Kidney capillary endothelial cell (primary cell): ENCODE data around the gene GREB1L.

ENCODE experiments used
- DNase-seq: peaks from one replicate; pipeline ENCODE4 v3.0.0-alpha.2; 2018; ENCODE audit warnings: low spot score

The GREB1L gene

DNA sequence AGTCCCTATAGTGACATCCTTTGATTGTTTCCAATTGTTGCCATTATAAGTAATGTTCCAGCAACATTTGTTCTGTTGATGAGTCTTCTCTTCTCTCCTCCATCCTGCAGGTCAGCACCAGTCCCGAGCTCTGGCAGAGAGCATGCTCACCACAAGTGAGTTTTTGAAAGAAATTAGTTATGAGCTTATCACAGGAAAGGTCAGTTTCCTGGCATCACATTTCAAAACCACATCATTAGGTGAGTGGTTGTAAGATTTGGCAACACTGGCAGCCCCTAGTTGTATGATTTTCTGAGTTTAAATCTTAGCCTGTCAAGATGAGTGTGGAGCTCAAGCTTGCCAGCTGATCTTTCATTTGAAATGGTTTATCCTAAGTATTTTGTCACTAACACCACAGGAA, 208.9 kb downstream of the GREB1L start:
- no peak for DNase-seq

DNA sequence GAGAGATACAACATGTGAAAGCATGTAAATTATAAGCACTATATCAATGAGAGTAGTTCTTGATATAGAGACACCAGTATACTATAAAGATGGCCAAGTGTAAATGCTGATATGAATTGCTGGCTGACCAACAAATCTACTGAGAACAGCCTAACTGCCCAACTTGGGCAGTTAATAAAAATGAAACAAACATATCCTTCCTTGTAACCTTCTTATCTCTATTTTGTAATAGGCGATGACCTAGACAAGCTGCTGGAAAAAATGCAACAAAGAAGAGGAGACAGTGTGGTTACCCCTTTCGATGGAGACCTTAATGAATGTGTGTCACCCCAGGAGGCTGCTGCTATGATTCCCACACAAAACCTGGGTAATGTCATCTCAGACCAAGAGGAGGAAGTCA, 209.8 kb downstream of the GREB1L start:
- DNase-seq, result no peak

DNA sequence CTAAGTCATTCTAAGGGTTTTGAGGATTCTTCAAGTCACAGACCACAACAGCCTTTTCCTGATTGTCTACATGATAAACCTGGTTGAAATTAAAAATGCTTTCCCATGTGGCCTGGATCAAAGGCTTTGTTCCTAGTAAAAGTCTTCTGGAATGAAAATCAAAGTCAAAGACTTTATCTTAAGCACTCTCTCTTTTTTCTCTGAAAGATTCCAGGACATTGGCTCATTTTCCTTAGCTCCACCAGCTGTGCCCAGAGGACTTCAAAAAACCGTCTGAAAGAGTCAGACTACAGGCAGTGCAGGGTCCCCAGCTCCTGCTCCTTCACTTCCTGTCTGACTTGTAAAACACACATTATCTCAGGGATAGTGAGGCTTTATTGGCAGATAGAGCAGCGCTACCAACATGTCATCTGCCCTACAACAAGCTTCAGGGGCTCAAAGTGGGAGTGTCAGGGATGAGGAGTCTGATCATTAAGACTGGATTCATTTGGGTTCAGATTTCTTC, 210.3 kb downstream of the GREB1L start:
- DNase-seq, result no peak

DNA sequence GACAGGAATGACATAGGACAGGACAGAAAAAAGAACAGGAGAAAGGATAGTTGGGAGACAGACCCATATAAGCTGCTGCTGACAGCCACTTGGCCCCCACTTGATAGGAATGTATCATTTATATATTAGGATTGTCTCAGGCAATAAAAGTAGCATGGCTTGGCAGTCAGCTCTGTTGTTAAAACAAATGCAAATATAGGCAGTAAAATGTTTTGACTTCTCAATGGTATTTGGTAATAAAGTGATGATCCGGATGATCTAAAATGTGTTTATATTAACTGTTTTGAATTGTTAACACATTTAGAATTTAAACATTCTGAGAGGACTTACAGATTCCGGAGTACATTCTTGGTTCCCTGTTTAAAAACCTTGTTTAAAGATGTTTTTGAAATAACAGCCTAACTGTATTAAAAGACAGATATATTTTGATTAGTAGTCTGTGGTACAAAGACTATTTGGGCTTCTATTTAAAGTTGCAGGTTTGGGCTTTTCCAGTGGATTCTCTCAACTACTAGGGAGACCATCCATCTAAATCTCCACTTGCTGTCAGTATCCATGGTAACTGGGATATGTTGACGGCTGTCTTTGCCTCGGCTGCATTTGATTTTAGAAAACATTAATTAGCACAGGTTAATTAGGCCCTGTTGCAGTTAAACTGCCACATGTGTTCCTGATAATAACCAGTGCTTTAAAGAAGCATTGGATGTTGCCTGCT, 210.9 kb downstream of the GREB1L start:
- no peak for DNase-seq

DNA sequence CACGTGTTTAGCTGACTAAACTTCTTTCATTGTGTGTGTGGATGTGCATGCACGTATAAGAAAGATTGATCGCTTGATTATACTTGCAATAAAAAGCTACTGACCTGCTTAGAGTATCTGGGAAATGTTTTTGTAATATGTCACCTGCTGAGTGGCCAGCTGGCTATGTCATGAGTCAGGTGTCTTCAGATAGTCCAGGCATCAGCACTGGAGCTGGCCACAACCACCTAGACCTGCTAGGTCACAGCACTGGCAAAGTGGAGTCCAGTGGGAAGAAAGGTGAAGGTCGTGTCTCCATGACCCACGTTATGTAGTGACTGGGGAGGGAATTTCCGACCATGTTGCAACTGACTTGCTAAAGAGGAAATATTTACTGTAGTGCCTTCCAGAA, 211.5 kb downstream of the GREB1L start:
- DNase-seq, result no peak

DNA sequence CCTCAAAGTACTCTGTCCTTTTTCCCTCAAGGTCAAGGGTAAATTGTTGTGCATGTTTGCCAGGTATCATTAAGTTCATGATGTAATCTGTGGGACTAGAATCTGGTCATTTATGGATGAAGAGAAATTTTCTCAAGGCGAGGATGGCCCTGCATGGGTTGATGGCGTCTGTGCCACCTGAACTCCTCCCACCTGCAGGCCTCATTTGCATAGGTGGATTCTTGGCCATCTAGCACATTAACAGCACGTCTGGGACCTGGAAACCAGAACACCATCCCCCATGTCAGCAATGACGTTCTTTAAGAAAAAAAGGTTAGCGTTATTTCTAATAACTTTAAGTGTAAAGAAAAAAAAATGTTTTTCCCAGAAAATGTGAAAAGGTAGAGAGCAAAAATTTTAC, 212.7 kb downstream of the GREB1L start:
- DNase-seq, result no peak

DNA sequence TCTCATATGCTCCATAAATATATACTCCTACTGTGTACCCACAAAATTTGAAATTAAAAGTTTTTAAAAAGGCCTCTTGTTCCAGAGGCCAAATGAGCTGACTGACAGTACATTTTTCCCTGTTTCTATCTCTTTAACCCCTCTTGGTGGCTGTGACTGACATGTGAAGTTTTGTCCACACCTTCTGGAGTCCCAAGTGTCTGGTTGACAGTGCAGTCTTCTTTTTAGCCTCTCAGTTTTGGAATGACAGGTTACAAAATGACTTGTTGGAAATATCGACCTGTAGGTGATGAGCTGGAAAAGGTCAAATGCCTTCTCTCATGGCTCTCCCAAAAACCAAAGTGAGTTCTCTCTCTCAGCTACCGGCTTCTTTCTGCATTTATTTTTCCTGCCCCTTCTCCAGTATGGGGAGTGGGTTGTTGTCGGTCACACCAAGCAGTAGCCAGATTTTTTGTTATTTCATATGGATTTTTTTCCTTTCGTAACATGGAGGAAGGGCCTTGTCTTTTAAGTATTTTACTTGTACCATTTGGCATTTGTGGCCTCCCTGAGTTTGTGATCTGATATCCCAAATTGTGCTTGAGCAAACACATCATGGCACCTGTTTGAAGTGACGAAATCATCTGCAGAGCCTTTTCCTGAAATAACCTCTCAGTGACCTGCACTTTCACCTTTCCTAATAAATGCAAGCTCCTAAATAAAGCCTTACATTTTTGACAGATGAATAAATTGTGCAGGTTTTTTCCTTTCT, 214.6 kb downstream of the GREB1L start:
- DNase-seq, result no peak

DNA sequence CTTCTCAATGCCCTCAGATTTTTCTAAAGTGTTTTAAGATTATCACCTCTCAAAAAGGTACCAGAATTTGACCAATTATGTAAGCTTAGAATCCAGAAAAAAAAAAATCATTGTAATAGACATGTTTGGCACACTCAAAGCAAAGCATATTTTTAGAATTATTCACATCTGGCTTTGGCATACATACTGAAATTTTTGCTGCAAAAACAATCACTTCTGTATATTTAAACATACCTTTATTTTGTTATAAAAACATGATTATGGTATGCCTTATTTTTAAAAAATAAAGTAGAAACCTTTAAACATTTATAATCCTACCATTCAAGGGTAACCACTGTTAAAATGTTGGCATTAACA, 215.1 kb downstream of the GREB1L start:
- DNase-seq, result no peak

DNA sequence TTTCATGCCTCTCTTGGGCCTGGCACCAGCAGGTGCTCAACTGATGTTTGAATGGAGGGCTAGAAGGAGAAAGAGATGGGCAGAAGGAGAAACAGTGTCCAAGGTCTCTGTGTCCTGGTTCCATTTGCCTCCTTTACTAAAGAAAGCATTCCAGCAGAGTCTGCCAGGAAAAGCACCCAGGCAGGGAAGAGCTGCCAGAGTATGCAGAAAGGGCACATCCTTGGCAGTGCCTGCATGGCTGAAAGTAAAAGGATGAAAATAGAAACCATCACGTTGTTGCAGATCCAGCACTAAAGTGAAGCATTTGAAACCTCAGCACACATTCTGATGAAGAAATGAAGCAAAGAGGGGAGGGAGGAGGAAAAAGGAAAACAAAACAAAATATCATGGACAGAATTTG, 216.3 kb downstream of the GREB1L start:
- DNase-seq, result no peak

DNA sequence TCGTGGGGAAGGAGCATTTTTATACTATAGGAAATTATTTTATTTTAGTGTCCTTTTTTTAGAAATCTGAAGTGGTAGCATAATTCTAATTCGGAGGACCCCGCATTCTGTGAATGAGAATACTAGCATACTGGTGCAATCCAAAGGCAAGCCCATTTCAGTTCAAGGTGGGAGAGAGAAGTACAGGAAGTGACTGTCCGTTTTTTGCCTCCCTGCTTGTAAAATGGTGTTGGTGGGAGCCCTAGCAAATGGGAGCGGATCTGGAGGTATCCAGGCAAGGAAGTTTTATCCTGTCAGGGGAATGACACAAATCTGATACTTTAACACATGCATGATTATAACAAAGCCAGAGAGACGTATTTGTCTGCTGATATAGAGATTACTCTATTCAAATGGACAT, 216.8 kb downstream of the GREB1L start:
- no peak for DNase-seq

DNA sequence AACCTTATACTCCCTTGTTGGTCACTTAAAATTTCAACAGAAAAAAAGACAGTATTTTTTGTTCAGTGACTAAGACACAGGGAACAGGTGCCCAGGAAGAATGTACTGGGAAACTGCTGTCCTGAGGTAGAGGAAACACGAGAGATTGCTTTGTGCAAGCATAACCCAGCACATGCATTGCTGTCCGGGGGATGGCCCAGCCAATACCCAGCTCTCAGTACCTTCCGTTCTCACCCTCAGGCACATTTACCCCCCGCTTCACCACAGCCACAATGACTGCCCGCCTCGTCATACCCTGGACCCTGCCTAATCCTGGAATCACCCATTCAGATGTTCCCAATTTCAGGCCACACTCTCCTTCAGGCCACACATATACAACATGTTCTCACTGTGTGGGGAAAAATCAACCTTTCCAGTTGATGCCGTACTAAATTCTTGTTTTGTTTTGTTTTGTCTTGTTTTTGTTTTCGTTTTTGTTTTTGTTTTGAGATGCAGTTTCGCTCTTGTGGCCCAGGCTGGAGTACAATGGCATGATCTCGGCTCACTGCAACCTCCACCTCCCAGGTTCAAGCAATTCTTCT, 217.8 kb downstream of the GREB1L start:
- DNase-seq, result no peak

DNA sequence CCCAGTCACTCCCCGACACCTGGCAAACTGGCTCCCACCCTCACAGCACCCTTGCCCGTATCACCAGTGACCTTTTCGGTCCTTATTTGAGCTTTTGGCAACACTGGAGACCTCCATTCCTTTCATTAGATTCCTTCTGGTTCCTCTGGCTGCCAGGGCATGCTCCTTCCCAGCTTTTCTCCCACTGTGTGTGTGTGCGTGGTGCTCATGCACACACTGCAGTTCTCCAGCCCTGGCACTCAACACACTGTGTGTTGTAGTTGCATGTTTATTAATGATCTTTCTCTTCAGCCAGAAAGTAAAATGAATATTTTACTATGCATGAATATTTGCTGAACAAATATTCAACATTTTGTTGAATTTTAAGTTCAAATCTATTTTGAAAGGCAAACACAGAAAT, 219.4 kb downstream of the GREB1L start:
- DNase-seq, result no peak

DNA sequence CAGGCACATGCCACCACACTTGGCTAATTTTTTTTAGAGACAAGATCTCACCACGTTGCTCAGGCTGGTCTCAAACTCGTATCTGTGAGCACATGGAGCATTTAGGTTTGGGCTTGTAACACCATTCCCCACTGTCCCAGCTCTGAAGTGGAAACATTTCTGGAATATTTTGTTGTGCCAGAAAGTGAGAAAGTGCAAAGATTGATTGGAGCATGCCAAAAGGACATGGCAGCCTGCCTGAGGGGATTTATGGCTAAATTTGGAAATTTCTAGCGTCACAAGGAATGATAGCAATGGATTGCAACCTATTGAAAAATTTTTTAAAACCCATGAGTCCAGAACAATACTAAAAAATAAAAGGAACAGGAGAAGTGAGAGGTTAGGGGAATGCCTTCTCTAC, 221.7 kb downstream of the GREB1L start:
- no peak for DNase-seq

DNA sequence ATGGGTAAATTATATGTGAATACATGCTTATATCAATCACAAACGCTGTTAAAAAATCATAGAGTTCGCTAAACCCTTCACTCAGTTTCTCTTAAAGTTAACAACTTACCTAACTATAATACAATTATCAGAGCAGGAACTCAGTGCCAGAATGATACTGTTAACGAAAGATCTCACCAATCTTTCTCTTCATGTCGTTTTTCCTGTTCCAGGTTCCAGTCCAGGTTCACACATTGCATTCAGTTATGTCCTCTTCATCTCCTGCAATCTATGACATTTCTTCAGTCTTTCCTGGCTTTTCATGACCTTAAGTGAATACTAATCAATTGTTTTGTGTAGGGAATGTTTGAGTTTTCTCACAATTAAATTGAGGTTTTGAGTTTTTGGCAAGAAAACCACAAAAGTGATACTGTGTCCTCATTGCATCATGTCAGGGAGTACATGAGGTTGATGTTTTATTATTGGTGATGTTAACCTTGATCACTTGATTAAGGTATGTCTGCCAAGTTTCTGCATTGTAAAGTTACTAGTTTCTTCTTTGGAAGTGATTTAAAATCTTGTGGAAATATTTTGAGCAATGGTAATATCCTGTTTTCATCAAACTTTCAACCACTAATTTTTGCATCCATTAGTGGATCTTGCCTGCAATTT, 226.6 kb downstream of the GREB1L start:
- no peak for DNase-seq

DNA sequence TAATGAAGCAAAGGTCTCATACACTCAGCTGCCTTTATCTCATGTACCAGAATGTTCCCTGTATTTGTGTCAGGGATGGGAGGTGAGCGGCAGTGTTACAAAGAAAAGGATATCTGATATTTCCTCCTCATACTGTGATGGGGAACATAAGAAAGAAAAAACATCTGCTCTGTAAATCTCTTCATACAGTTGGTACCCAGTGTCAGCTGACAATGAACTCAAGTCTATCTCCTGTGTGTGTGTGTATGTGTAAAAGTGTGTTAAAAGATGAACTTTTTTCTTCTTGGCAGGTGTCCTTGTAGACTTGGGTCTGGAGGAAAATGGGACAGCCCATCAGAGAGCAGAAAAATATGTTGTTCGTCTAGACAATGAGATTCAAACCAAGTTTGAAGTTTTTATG, 230.7 kb downstream of the GREB1L start:
- no peak for DNase-seq

DNA sequence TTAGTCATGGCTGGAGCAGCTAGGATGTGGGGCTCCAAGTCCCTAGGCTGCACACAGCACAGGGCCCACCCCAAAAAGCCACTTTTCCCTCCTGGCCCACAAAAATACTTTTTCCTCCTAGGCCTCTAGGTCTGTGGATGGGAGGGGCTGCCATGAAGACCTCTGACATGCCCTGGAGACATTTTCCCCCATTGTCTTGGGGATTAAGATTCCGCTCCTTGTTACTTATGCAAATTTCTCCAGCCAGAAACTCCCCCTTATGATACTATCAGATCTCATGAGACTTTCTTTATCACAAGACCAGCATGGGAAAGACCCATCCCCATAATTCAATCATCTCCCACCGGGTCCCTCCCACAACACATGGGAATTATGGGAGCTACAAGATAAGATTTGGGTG, 232.6 kb downstream of the GREB1L start:
- DNase-seq, result no peak

DNA sequence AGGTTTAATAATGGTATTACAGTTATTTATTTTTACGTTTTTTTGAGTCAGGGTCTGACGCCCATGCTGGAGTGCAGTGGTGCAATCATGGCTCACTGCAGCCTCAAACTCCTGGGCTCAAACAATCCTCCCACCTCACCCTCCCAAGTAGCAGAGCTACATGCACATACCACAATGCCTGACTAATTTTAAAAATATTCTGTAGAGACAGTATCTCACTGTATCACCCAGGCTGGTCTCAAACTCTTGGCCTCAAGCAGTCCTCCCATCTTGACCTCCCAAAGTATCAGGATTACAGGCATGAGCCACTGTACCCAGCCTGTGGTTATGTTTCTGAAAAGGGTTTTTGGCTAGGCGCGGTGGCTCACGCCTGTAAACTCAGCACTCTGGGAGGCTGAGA, 237.7 kb downstream of the GREB1L start:
- DNase-seq, result no peak

DNA sequence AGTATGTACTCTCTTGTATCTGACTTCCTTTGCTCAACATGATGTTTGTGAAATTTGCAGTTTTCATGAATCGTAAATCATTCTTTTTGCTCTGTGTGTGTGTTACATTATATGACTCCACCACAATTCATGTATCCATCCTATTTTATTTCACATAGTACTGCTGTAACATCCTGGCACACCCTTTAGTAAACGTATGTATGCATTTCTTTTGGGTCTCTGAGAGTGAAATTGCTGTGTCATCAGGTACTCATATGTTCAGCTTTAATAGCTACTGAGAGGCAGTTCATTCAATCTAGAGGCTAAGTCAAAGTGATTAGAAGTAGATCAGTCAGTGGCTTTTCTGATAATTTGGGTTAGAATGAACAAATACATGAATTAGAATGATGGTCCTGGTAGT, 239.7 kb downstream of the GREB1L start:
- DNase-seq, result no peak

DNA sequence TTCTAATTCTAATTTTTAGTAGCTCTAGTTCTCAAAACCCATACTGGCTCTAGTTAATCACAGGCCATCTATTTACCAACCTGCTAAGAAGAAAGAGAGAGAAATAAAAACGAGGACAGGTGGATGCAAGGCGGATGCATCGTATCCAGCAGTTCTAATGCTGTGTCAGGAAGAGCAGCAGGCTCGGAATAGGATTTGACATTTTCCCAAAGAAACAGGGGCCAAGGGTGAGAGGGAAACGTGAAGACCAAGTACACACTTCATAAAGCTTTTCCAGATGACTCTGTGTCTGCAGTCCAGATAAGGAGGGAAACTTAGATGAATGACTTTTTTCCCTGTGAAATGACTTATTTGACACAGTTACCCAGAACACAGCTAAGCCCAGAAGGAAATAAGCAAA, 241.0 kb downstream of the GREB1L start:
- DNase-seq, result no peak

DNA sequence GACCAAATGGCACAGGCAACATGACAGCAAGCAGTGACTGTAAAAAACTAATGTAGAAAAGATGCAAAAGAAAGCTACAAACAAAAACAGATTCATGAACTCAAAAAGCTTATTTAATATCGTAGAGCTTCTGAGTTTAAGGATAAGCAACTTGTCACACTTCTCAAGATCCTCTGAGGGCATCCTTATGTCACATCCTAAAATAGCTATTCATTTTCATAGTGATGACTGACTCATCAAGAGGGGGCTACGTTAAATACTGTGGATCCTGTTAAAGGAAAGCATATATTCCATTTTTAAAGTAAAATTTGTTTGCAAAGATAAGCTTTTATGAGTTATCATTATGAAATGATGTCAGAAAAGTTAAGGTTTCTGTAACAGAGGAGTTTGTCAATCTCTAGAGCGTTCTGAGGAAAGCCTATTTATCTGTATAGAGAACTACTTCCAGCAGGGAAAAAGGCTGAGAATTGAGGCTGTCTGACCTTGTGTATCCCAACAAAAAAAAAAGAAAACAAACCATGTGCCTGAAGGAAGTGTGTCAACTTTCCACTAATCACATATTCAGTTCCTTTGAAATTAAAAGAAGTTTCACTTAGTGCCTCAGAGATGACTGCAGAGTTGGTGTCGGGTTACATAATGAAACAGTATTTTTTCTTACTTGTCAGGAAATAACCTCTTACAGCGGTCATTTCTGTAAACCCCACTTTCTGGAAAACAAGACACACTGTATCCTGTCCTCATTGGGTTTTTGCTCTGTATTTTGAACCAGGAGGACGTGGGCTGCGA, 243.0 kb downstream of the GREB1L start:
- peak; percentile 29 for DNase-seq

DNA sequence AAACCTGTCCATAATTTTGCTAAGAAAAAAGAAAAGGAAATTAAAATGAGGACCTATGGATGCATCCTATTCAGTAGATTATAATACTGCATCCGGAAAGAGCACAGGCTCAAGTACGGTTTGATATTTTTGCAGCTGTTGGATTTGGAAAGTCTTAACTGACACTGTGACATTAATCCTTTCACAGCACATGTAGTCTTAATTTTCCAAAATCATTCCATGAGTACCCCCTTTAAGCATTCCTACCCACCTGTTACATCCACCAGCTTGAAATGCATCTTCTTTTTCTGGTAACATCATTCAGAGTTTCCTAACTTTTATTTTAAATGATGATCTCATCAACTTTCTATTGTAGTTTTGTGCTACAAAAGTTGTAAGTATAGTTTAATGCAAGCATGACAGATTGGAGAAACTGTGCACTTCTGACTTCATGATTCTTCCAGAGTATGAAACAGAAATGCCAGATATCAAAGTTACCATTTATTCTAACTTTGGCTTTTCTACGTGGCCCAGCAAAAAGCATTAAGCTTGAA, 244.9 kb downstream of the GREB1L start:
- DNase-seq, result no peak
